NK-92 treated with Interleukin-12 subunit alpha and Interleukin-12 subunit beta, amount 100 ng/mL, for 24 hours (cell line): ENCODE results near the gene PWP2.
"Not testable (repeated sequence)": the region's sequence is repeated elsewhere in the genome, so short reads cannot be mapped to it uniquely, and the experiment has no call there.

Experiments used
- DNase-seq: peaks from one replicate; lab custom pipeline; 2025; lab: John Stamatoyannopoulos, UW

PWP2 gene

DNA sequence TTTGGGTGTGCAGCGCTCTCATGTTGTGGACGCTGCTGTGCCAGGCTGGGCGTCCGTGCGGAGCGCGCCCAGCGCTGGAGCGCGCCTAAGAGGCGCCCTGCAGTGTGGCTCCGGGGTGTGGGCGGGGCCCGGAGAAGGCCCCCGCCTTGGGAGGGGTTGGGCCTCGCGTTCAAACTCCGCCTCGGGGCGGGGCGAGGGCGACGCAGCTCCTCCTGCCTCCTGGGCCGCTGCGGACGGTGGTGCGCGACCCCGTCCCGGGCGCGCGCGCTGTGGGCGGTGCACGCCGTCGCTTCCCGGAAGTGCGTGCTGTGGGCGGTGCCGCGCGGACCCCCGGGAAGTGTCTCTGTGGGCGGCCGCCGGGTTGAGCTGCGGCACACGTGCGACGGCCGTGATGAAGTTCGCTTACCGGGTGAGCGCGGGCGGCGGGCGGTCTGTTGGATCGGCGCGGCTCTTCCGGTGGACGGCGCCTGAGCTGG lies at the start of gene PWP2:
PWP2 (plus strand) TSS at position 374 of the 476 bp plus-strand sequence; CDS start at position 392, 18 bp downstream.
- DNase-seq = not testable (repeated sequence)

DNA sequence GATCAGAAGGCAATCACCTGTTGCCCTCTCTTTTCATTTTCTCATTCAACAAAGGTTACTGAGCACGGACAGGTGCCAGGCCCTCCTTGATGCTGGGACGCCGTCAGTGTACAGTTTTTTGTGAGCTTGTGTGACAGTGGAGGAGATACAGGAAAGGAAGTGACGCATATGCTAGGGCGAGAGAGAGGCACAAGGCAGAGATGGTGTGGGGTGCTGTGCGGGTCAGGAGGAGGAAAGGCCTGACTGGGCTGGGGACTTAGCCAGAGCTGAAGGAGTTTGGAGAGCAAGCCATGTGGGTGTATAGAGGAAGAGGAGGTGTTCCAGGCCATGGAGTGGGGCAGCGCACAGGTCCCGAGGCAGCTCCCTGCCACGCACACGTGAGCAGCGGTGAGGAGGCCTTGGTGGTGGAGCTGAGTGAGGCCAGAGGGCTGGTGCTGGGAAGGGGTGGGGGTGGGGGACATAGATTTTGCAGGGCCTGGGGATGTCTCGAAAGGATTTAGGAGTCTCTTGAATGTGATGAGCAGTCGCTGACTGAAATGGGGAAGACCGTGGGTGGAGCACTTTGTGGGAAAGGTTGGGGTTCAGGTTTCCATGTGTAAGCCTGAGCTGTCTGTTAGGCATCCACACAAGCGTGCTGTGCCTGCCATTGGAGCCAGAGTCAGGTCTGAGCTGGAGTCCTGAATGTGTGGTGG lies 49.1 kb upstream of the PWP2 start:
- DNase-seq = no peak

DNA sequence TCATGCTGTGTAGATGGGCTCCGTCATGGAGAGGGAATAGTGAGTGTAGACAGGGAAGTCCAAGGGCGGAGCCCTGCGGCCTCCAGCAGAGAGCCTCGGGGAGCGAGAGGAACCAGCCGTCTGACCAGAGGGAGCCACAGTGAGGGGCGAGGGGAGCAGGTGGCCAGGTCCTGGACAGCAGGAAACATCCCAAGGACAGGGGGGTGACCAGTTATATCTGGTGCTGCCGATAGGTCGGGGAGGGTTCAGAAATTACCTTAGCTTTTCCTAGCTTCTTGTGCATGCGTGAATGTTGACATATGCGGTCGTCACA lies 48.6 kb upstream of the PWP2 start:
- DNase-seq = no peak

DNA sequence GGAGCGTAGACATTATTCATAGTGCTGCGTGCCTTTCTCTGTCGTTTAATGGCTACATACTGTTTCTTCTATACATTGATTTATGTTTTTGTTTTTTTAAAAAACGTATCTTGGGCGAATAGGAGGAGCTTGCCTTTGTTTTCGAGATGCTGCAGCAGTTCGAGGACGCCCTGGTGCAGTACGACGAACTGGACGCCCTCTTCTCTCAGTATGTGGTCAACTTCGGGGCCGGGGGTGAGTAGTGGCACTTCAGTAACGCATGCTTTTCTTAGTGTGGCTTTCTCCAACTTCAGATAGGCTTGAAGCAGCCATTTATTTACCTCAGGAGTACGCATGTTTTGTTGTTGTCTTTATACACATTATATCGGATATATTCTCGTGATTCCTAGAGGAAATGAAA lies 48.2 kb upstream of the PWP2 start:
- DNase-seq = no peak

DNA sequence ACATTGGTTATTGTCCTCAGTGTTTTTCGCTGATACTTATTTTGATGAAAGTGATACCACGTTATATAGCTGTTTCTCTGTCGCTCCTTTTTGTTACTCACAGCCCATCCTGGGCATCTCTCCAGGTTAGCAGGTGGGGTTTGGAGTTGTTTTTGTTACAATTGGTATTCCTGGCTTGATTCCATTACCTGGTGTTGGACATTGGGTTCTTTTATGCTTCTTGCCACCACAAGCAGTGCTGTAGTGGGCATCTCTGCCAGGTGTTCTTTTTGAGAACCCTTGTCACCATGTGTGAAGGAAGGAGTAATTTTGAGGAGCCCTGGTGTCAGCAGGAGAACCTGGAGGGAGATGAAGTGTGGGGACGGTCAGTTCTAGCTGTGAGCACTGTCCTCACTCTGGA lies 47.5 kb upstream of the PWP2 start:
- no peak for DNase-seq

DNA sequence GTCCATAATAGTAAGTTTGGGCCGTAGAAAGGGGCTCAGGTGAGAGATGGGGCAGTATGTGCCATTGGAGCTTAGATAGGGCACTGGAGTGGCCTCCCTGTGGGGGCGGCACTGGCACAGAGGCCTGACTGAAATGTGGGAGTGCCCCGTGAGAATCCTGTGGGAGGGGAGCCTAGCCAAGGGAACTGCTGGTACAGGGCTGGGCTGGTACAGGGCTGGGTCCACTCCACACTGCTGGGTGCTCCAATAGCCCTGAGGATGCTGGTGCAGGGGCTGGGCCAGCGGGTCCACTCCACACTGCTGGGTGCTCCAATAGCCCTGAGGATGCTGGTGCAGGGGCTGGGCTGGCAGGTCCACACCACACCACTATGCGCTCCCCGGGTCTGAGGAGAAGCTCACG lies 44.8 kb upstream of the PWP2 start:
- no peak for DNase-seq

DNA sequence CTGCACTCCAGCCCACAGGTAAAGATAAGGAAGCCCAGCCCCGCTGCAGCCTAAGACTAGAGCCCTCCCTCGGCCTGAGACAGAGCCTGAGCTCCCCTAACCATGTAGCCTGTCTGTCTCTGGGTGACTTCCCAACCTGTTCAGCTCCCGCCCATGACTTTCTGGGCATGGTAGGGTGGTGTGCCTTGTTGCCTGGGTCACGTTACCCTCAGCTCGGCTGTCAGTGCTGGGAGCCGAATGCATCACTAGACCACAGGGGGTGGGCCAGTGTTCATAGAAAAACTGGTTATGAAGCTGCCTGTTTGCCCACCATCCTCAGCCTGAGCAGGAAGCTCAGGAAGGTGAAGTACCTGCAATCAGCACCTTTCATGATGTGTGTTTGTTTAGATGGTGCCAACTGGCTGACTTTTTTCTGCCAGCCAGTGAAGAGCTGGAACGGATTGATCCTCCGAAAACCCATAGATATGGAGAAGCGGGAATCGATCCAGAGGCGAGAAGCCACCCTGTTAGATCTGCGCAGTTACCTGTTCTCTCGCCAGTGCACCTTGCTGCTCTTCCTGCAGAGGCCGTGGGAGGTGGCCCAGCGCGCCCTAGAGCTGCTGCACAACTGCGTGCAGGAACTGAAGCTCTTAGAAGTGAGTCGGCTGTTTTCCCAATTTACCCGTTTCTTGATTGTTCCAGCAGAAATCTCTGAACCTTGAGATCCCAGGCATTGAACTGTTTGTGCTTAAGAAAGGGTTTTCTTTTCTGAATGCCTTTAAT lies 43.9 kb upstream of the PWP2 start:
- no peak for DNase-seq

DNA sequence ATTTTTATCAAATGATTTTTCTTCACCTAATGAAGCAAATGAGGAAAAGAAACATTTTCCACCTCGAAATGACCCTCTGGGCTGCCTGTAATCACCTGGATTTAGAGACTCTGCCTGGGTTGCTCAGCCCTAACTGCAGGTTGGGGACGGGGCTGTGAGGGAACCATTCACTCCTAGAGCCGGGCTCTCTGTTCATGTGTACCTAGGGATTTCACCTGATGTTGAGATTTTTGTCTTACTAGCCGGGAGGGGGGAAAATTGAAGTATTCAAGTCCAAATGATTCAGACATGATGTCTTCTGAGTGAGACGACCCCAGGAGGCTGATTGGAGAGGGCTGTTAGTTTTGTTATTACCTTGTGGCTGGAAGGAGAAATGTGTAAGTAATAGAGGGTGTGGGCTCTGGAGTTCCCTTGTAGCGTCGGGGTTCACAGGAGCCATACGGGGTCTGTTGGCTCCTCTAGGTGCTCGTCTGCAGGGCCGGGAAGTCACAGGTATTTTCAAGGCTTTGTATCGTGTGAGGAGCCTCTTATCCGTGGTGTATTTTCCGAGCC lies 42.3 kb upstream of the PWP2 start:
- no peak for DNase-seq

DNA sequence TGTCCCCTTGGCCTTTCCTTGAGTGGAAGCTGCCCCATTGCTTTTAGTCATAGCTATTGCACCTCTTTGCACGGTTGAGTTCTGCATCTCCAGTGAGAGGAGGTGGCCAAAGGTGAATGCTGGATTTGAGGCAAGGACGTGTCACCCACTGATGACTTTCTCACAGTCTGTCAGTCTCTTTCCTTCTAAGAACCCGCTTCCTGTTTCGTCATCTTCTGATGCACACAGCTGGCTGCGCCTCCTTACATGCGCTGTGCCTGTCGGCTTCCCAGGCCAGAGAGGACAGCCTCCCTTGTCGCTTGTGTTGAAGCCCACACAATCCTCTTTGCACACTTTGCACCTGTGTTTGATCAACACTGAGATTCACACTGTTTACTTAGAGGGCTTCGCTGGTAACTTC lies 41.8 kb upstream of the PWP2 start:
- peak; percentile 79 for DNase-seq

DNA sequence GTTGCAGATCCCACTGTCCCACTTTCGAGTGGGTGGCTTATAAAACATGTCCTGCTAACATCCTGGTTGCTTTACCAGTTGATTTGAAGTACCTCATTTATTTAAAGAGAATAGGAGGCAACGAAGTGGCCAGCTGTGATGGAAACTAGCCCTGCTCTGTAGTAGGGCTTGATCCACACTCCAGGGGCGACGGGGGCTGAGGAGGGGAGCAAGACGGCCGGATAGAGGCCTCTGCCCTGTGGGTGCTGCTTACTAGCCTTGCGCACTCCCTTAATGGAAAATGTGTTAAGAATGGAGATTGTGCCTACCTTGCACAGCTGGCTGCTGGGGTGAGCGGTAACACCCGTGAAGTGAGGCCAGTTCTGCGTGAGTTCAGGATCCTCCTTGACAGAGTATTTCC lies 41.1 kb upstream of the PWP2 start:
- no peak for DNase-seq

DNA sequence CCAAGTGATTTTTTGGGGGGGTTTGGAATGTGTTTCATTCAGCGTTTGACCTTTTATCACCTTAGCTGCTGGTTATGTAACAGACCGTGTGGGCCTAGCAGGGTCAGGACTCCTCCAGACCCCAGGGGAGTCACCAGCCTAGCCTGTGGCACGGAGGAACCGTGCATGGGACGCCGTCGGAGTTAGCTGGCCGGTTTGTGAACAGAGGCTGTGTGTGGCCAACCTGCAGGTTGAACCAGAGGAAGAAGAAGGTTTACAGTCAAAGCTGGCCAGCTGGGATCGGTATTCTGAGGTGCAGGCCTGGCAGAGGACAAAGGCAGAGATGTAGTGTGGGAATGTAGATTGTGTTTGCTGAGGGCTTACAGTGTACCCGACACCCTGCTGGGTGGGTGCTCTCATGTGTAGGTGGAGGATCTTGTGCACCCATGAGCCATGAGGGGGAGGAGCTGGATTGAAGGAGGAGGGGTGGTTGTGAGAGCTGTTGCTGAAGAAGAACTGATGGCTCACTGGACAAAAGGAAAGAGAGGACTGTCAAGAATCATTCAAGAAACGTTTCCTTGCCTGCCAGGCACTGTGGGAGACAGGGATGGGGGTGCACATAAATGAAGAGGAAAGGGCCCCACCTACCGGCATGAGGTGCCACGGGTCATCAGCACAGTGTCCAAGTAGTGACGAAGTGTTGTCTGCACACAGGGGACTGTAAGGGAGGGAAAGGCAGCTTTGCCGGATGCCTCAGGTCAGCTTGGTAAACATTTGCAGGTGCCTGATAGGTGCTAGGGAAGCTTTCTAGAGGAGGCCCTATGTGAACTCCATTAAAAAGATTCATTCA lies 40.0 kb upstream of the PWP2 start:
- no peak for DNase-seq

DNA sequence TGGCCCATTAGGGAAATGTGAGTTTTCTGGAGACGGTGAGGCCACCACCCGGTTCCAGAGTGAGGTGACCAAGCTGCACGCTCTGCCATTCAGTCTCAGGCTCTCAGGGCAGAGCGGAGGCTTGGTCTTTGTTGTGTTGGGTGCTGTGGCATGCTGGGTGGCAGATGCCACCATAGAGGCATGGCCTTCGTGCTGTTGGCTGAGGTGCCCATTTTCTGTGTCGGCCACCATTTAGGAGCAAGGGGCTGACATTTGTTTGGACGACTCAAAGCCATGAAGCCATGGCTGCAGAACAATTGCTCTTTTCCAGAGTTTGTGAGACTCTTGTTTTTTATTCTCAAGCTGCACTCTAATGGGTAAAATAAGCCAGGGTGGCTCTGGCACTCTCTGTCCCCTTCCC lies 36.8 kb upstream of the PWP2 start:
- no peak for DNase-seq

DNA sequence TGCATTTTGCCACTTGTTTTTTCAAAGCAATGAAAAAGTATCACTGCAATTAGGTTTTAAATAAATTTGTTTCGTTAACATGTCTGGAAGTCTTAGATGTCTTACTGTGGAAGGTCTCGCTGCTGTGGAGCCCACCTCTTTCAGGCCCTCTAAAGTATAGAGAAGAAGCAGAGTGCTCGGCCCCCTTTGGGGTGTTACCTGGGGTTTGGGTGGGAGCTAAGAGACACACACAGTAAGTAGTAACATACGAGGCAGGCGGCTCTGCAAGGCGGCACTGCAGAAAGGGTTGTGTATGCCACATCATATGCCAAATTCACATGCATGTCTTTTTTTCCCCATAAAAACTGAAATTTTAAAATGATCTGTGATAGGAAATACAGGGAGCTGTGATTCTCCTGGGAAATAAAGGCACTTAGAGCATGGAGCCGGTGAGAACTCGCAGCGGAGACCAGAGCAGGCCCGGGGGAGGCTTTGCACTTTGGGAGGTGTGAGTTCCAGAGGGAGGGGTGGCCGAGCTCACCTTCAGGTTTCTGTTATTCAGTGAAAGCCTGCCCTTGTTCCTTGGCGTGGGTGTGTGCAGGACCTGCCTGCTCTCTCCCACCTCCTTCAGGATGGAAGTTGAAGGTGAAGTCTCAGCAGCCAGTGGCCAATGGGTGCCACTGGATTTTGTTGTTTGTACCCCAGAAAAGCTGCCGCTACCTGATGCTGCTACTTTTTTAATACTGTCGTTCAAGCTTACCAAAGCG lies 35.7 kb upstream of the PWP2 start:
- DNase-seq = no peak

DNA sequence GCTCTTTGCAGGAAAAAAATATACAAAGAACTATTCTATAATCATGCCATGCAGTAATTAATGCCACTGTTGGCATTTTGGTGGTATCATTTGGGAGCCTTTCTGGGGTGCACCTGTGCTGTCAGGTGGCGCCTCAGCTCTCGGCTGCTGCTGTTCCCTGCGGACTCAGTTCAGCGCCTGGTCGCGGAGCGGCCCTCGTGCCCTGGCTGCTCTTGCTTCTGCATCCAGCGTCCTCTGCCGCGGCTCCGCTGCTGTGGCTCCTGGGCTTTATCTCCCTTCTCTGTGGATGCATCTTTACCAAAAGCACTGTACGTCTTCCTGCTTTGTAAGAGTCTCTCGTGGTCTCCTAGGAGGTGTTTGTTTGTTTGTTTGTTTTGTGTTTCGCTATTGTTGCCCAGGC lies 35.1 kb upstream of the PWP2 start:
- no peak for DNase-seq

DNA sequence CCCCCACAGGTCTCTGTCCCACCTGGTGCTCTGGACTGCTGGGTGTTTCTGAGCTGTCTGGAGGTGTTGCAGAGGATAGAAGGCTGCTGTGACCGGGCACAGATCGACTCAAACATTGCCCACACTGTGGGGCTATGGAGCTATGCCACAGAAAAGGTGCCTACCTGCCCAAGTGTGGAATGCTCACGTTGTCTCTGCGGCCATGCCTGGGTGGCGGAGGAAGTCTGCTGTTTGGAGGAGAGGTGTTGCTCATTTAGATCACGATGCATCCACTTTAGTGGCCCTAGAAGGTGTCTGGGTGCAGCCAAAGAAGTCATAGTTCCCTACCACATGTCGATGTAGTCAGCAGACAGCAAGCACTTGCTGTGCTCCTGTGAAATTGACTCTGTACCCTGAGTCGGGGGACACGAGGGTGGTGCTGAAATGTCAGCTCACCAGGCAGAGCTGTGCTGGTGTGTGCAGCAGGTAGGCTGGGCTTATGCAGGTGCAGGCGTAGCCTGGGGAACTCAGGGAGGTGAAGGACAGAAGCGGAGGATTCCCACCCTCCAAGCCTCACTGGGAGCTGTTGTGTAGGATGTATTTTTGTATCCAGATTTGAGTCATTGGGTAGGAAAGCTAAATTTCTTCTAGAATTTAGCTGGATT lies 32.8 kb upstream of the PWP2 start:
- DNase-seq = no peak

DNA sequence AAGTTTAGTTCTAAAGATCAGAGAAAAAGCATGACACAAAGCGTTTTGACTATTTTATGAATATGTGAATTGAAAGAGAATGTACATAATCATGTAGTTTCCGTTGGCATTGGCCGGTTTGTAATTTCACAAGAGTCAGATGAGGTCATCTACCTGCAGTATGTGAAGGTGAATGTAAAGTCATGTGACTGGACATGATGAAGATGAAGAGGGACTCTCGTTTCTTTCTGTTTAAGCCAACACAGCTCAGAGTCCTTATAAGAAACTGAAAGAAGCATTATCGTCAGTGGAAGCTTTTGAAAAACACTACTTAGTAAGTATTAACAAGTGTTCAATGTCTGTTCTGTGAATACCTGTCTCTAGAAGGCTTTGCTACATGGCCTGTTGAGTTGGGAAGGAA lies 30.9 kb upstream of the PWP2 start:
- no peak for DNase-seq

DNA sequence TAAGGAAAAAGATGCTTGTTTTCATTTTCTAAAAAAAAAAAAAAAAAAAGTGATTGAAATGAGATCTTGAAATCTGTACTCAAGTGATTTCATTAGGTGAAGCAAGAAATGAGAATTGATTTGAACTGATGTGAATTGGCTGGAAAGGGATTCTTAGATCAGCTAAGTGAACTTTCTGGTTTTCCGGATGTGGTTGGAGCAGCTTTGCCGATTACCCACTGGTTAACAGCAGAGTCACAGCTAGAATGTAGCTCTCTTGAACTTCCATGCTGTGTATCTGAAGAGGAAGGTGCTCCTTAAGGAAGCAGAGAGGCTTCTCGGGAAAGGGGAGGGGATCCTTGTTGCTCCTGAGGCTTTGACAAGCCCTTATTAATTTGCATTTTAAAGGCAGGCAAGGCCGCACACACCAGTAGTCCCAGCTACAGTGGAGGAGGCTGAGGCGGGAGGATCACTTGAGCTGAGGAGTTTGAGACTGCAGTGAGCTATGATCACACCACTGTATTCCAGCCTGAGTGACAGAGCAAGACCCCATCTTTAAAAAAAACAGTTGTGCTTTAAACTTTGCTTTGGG lies 28.7 kb upstream of the PWP2 start:
- no peak for DNase-seq

DNA sequence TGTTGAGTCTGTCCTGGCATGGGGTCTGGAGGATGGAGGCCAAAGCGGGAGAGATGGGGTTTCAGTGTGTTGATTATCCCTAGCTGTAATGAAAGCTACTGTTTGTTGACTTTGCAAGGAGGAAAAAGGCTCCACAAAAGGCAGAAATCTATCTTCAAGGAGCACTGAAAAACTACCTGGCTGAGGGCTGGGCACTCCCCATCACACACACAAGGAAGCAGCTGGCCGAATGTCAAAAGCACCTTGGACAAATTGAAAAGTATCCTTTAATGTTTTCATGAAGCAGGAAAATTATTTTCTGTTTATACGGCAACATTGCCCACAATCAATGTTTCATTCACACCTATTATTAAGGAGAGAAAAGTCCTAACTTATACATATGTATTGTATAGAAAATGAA lies 27.8 kb upstream of the PWP2 start:
- no peak for DNase-seq

DNA sequence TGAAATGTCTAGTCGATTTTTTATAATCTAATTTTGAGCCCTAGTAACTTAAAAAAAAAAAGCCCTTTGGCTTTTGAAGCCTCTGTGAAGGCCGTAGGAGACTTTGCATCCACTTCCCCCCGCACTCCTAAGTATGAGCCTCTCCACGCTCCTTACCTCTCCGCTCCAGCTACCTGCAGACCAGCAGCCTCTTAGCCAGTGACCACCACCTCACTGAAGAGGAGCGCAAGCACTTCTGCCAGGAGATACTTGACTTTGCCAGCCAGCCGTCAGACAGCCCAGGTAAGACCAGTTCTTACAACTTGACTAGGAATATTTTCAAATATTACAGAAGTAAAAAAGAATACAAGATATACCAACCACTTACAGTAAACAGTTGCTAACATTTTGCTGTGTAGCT lies 27.4 kb upstream of the PWP2 start:
- no peak for DNase-seq

DNA sequence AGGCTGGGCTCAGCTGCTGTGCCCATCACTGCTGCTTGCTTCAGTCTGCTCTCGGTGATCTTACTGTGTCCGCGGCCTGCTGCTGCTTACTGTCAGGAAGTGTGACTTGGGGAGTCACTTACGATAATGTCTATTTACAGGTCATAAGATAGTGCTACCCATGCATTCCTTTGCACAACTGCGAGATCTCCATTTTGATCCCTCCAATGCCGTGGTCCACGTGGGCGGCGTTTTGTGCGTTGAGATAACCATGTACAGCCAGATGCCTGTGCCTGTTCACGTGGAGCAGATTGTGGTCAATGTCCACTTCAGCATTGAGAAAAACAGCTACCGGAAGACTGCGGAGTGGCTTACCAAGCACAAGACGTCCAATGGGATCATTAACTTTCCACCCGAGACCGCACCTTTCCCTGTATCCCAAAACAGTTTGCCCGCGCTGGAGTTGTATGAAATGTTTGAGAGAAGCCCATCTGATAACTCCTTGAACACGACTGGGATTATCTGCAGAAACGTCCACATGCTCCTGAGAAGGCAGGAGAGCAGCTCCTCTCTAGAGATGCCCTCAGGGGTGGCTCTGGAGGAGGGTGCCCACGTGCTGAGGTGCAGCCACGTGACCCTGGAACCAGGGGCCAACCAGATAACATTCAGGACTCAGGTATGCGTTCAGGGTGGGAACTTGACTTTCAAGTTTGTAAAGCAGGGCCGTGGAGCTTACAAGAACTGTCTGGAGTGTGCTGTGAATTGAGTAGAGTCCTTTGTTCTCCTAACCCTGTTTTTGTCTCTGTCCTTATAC lies 24.4 kb upstream of the PWP2 start:
- DNase-seq = no peak
